Osteoblast (primary cell): ENCODE results near the gene ITSN1. TPM values are rescaled to one million over a fixed set of nuclear protein-coding genes. Genes with fewer than 3 reads are reported as not detected.

Experiments used
- DNase-seq: peaks from one replicate; pipeline ENCODE4 v3.0.0; 2011; ENCODE audit warnings: low spot score, mixed read lengths; ENCODE audit not compliant: insufficient read length; ENCODE audit errors: missing footprints
- H2AFZ ChIP-seq: 2 replicates; pipeline ENCODE4 v1.6.0; 2011; ENCODE audit warnings: mild to moderate bottlenecking, low read length
- H3K27ac ChIP-seq: 2 replicates; pipeline ENCODE4 v1.5.1; 2011; ENCODE audit warnings: mild to moderate bottlenecking, low read depth, low read length, moderate library complexity
- H3K27me3 ChIP-seq: 2 replicates; pipeline ENCODE4 v1.6.0; 2012; ENCODE audit warnings: mild to moderate bottlenecking, control low read depth, inconsistent platforms, low read length, moderate library complexity; ENCODE audit not compliant: insufficient read depth
- H3K36me3 ChIP-seq: 2 replicates; pipeline ENCODE4 v1.5.1; 2011; ENCODE audit warnings: mild to moderate bottlenecking, low read length, control low read depth, moderate library complexity; ENCODE audit not compliant: insufficient read depth
- H3K4me1 ChIP-seq: 2 replicates; pipeline ENCODE4 v1.5.1; 2011; ENCODE audit warnings: mild to moderate bottlenecking, low read length, control low read depth, moderate library complexity; ENCODE audit not compliant: insufficient read depth
- H3K4me2 ChIP-seq: 2 replicates; pipeline ENCODE4 v1.6.0; 2011; ENCODE audit warnings: mild to moderate bottlenecking, low read length; ENCODE audit not compliant: insufficient read depth
- H3K4me3 ChIP-seq: fragments of 200-600 bp; sonication (generic); 3 replicates; pipeline ENCODE4 v1.5.1; 2012; ENCODE audit warnings: mild to moderate bottlenecking, low read length, inconsistent platforms; ENCODE audit not compliant: insufficient read depth
- H3K79me2 ChIP-seq: 2 replicates; pipeline ENCODE4 v1.6.0; 2012; ENCODE audit warnings: mild to moderate bottlenecking, low read length, control low read depth, inconsistent platforms; ENCODE audit not compliant: insufficient read depth
- H3K9me3 ChIP-seq: 2 replicates; pipeline ENCODE4 v1.5.1; 2011; ENCODE audit warnings: low read depth, low read length, control low read depth
- H4K20me1 ChIP-seq: 2 replicates; pipeline ENCODE4 v1.6.0; 2012; ENCODE audit warnings: mild to moderate bottlenecking, low read length, control low read depth; ENCODE audit not compliant: insufficient read depth
- total RNA-seq: library from RNA; depleted of rRNA; stranded (reverse); fragments of >200 nt; gene quantifications from 2 replicates; pipeline ENCODE4 v1.2.3, GENCODE V29; 2012
- TF ChIP-seq, protein P1 (sequence below): IDR thresholded peaks from 2 replicates; pipeline ENCODE4 v1.5.1; 2011; ENCODE audit warnings: mild to moderate bottlenecking, low read depth, low read length, moderate library complexity; ENCODE audit errors: extremely low read depth

Gene ITSN1
- total RNA-seq, 1 donor = 42.7 TPM

- Histone ChIP-seq H3K36me3 (no peaks in the 10 kb centered on the region), H3K27ac (no peak overlapping the region), H3K27me3 (no peaks in the 10 kb centered on the region), H3K4me3 (no peak overlapping the region), H3K4me2 (no peak overlapping the region), H4K20me1 (peaks cover 34% of the 10 kb centered on the region), H3K4me1 (peaks cover 19% of the 10 kb centered on the region), H3K79me2 (peaks cover 88% of the 10 kb centered on the region), H3K9me3 (no peaks in the 10 kb centered on the region), H2AFZ (no peak overlapping the region)
- TF ChIP-seq, protein P1, sequence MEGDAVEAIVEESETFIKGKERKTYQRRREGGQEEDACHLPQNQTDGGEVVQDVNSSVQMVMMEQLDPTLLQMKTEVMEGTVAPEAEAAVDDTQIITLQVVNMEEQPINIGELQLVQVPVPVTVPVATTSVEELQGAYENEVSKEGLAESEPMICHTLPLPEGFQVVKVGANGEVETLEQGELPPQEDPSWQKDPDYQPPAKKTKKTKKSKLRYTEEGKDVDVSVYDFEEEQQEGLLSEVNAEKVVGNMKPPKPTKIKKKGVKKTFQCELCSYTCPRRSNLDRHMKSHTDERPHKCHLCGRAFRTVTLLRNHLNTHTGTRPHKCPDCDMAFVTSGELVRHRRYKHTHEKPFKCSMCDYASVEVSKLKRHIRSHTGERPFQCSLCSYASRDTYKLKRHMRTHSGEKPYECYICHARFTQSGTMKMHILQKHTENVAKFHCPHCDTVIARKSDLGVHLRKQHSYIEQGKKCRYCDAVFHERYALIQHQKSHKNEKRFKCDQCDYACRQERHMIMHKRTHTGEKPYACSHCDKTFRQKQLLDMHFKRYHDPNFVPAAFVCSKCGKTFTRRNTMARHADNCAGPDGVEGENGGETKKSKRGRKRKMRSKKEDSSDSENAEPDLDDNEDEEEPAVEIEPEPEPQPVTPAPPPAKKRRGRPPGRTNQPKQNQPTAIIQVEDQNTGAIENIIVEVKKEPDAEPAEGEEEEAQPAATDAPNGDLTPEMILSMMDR = no peak
- DNase-seq = no peak
Observed at GRCh38 chr21:33659568-33659949, 17.3 kb downstream of the ITSN1 start.

GRCh38 chr21:33660406-33660805 lies 18.1 kb downstream of the ITSN1 start:
- no peak overlapping the region for H2AFZ ChIP-seq
- TF ChIP-seq, protein P1 = no peak
- no peak for DNase-seq

GRCh38 chr21:33661146-33661545 lies 18.8 kb downstream of the ITSN1 start:
- H3K79me2 ChIP-seq = peaks cover 91% of the 10 kb centered on the region
- H3K4me3 ChIP-seq = no peak overlapping the region
- H3K4me1 ChIP-seq = peaks cover 8% of the 10 kb centered on the region
- TF ChIP-seq, protein P1 = no peak
- DNase-seq = no peak
- no peaks in the 10 kb centered on the region for H3K9me3 ChIP-seq
- H4K20me1 ChIP-seq = peaks cover 40% of the 10 kb centered on the region
- H3K4me2 ChIP-seq = no peak overlapping the region
- H3K27me3 ChIP-seq = no peaks in the 10 kb centered on the region
- no peak overlapping the region for H2AFZ ChIP-seq
- H3K36me3 ChIP-seq = no peaks in the 10 kb centered on the region
- no peak overlapping the region for H3K27ac ChIP-seq

More at GRCh38 chr21:33660406-33660805, 18.1 kb downstream of the ITSN1 start:
- Histone ChIP-seq H3K9me3 (no peaks in the 10 kb centered on the region), H3K4me1 (peaks cover 15% of the 10 kb centered on the region), H3K36me3 (no peaks in the 10 kb centered on the region), H3K4me3 (no peak overlapping the region), H3K79me2 (peaks cover 87% of the 10 kb centered on the region), H3K4me2 (no peak overlapping the region), H4K20me1 (peaks cover 37% of the 10 kb centered on the region), H3K27ac (peak overlapping the region; percentile 7), H3K27me3 (no peaks in the 10 kb centered on the region)

DNA sequence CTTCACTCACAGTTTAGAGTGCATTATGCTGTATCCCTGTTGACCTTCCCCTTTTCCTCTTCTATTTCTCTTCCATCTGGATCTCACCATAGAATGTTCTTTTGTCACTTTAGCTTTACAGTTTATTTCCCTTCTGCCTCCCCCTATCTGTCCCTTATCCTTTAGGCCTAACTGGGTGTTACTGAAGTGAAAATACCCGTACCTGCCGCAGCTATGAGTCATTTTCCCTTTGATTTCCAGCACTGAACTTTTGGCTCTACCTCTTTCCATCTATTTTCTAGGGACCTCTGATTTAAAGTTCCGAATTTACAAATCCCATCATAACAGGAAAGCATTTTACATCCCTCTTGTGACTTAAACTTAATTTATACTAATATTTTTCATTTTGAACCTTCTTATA lies 19.7 kb downstream of the ITSN1 start:
- Histone ChIP-seq H3K4me2 (no peak overlapping the region), H3K27me3 (no peaks in the 10 kb centered on the region), H4K20me1 (peaks cover 39% of the 10 kb centered on the region)

More for the DNA sequence above, 19.7 kb downstream of the ITSN1 start:
- Histone ChIP-seq H3K9me3 (no peaks in the 10 kb centered on the region), H3K79me2 (peaks cover 95% of the 10 kb centered on the region), H3K4me3 (no peak overlapping the region), H2AFZ (no peak overlapping the region), H3K27ac (no peak overlapping the region), H3K4me1 (peaks cover 6% of the 10 kb centered on the region), H3K36me3 (no peaks in the 10 kb centered on the region)
- TF ChIP-seq, protein P1 = no peak
- no peak for DNase-seq
